HG02588 (cell line): ENCODE results near the gene GMNN.
"Not testable (repeated sequence)": the region's sequence is repeated elsewhere in the genome, so short reads cannot be mapped to it uniquely, and the experiment has no call there.

ENCODE experiments used
- ATAC-seq: cut with Tn5 transposase; IDR thresholded peaks from one replicate; pipeline ENCODE4 v1.9.1; 2021; ENCODE audit warnings: mild to moderate bottlenecking, moderate library complexity; ENCODE audit not compliant: unreplicated experiment

Gene GMNN

DNA sequence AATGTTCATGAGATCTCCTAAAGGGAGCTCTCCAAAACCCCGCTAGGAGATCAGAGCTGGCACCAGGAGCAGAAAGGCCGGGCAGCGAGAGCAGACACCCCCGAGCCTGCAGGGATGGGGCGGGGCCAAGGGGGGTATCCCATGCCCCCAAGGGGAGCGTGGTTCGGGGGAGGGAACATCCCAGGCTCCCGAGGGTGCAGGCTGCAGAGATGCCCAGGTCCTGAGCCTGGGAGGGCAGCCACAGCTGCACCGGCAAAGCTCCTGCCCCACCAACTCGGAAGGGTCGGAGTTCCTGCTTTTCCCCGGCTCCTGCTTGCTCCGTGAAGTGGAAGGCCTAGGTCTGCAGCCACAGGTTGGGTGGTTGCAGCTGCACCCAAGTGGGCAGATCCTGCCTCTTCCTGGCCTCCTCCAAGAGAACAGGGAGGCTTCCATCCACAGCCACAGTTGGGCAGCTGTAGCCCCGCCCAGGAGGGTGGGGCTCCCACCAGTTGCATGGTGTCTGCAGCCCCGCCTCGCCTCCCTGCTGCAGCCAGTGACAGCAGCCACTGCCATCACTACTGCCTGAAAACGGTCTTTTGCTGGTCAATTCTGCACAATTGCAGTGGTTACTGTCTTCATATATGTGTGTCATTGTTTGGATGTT is 13.4 kb upstream of the GMNN start:
- ATAC-seq, result no peak

- ATAC-seq, result no peak
Observed at GRCh38 chr6:24761851-24762250, 12.9 kb upstream of the GMNN start.

GRCh38 chr6:24763578-24763977 is 11.2 kb upstream of the GMNN start:
- ATAC-seq, result no peak

DNA sequence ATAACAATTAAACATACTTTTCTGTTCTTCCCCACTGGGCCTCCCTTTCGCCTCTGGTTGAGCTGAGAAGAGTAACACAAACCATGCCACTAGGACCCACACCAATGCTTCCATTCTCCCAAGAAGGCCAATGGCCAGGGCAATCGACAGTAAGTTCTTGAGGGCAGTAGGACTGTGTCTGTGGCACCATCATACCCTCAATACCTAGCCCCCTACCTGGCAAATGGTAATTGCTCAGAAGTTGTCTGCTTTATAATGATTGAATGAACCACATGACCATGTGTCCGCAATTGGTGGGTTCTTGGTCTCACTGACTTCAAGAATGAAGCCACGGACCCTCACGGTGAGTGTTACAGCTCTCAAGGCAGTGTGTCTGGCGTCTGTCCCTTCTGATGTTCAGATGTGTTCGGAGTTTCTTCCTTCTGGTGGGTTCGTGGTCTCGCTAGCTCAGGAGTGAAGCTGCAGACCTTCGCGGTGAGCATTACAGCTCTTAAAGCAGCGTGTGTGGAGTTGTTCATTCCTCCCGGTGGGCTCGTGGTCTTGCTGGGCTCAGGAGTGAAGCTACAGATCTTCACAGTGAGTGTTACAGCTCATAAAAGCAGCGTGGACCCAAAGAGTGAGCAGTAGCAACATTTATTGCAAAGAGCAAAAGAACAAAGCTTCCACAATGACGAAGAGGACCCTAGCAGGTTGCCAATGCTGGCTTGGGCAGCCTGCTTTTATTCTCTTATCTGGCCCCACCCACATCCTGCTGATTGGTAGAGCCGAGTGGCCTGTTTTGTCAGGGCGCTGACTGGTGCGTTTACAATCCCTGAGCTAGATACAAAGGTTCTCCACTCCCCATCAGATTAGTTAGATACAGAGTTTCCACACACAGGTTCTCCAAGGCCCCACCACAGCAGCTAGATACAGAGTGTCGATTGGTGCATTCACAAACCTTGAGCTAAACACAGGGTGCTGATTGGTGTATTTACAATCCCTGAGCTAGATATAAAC is 9.6 kb upstream of the GMNN start:
- ATAC-seq, result not testable (repeated sequence)

DNA sequence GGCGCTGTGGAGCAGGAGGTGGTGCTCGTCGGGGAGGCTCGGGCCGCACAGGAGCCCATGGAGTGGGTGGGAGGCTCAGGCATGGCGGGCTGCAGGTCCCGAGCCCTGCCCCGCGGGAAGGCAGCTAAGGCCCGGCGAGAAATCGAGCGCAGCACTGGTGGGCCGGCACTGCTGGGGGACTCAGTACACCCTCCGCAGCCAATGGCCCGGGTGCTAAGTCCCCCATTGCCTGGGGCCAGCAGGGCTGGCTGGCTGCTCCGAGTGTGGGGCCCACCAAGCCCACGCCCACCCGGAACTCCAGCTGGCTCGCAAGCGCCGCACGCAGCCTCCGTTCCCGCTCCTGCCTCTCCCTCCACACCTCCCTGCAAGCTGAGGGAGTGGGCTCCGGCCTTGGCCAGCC is 8.8 kb upstream of the GMNN start:
- not testable (repeated sequence) for ATAC-seq

GRCh38 chr6:24766680-24767462 is 7.9 kb upstream of the GMNN start:
- no peak for ATAC-seq

GRCh38 chr6:24768361-24768760 is 6.4 kb upstream of the GMNN start:
- ATAC-seq, result no peak

GRCh38 chr6:24775520-24776058 is 852 bp downstream of the GMNN start:
- no peak for ATAC-seq

GRCh38 chr6:24777227-24777626 is 2.5 kb downstream of the GMNN start:
- ATAC-seq, result no peak

- no peak for ATAC-seq
Observed at GRCh38 chr6:24778121-24778520, 3.4 kb downstream of the GMNN start.

- ATAC-seq, result no peak
Observed at GRCh38 chr6:24778878-24779277, 4.1 kb downstream of the GMNN start.

DNA sequence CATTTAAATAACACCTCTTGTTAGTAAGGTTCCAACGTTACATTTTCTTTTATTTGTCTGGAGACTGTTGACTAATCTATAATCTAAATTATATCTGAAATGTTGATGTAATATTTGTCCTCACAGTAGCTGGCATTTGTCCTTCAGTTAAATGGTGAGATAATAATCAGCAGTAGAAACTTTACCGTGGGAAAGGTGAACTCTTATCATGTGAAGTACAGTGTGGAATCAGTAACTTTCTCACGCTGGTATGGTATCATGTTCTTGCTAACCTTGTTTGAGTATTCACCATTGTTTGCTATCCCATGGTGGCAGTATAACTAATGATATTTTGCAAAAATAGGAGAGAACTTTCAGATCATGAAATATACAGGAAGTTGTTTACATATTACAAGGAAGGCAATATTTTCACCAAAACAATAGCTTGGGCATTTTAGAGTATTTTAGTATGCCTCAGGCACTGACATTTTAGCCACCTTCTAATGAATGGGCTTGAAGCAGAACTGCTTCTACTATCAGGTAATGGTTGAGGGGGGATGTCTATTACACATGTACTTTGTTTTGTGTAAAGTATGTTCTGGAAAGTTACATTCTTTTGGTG is 4.8 kb downstream of the GMNN start:
- ATAC-seq, result no peak

- ATAC-seq, result no peak
Observed at GRCh38 chr6:24780206-24780605, 5.5 kb downstream of the GMNN start.

DNA sequence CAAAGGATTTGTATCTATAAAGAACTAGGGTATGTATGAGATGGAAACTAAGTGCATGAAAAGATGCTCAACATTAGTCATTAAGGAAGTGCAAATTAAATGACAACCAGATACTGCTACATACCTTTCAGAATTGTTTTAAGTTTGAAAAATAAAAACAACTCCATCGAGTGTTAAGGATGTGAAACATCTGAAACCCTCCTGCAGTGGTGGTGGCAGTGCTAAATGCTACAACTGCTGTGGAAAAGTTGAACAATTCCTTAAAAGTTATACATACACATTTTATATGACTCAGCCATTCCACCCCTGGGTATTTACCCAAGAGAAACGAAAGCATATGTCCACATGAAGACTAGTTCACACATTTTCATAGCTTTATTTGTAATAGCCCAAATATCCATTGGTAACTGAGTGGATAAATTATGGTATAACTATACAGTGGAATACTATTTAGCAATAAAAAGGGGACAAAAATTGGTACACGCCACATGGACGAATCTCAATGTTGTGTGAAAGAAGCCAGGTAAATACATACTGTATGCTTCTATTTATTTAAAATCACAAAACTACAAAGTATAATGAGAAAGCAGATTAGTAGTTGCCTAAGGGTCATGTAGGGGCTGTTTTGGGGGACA is 13.4 kb downstream of the GMNN start:
- ATAC-seq, result no peak

GRCh38 chr6:24795106-24795505 is 20.4 kb downstream of the GMNN start:
- no peak for ATAC-seq

DNA sequence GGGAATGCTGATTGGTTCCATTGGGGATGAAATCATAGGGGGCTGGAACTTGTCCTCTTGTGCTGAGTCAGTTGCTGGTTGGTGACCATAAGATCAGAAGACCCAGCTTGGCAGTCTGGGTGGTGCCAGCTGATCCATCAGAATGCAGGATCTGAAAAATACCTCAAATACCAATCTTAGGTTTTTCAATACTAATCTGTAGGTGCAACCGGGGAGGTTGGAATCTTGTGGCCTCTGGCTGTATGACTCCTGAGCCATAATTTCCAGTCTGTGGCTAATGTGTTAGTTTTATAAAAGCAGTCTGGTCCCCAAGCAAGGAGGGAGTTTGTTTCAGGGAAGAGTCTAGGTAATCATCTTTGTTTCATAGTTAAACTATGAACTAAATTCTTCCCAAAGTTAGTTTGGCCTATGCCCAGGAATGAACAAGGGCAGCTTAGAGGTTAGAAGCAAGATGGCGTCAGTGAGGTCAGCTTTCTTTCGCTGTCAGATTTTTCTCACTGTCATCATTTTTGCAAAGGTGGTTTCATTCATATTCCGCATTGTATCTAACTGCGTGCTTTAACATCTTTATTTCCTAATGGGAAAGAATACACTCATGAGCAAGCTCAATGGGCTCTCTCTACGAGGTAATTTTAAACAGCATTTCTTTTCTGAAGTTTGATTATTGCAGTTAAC is 22.0 kb downstream of the GMNN start:
- no peak for ATAC-seq

DNA sequence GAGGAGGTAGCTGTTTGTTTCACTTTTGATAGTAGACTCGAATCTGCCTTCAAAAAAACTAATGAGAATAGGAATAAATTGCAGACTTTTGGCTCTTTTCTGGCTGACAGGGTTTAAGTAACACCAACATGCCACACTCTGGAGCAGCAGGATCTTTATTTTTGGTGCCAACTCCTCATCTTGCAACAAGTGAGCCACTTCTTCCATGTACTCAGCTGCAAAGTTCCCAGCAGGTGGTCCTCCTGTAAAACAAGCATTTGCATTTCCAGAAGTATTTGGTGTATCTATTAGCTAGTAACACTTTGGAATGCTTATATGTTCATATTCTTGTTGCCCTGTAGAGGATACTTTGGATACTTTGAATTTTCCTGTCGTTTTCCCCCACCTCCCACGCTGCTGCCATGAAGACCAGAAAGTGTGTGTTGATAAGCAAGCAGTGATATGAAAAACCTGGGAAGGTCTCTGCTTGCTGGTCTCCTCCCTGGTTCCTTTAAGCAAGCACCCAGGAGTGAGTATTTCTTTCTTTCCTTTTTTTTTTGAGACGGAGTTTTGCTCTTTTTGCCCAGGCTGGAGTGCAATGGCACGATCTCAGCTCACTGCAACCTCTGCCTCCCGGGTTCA is 23.0 kb downstream of the GMNN start:
- no peak for ATAC-seq

- ATAC-seq, result no peak
Observed at GRCh38 chr6:24798740-24799540, 24.2 kb downstream of the GMNN start, which contains the start of gene ARMH2. Gene ARMH2 (minus strand): TSS chr6:24798917. CDS start chr6:24798857, 60 bp downstream.
